GM04503 (cell line): ENCODE data around the gene ABCD1.
"Not testable (repeated sequence)": the region's sequence is repeated elsewhere in the genome, so short reads cannot be mapped to it uniquely, and the experiment has no call there.

Source experiments
- DNase-seq: peaks from one replicate; pipeline ENCODE4 v3.0.0-alpha.2; 2012; ENCODE audit warnings: low read depth

ABCD1 gene

DNA sequence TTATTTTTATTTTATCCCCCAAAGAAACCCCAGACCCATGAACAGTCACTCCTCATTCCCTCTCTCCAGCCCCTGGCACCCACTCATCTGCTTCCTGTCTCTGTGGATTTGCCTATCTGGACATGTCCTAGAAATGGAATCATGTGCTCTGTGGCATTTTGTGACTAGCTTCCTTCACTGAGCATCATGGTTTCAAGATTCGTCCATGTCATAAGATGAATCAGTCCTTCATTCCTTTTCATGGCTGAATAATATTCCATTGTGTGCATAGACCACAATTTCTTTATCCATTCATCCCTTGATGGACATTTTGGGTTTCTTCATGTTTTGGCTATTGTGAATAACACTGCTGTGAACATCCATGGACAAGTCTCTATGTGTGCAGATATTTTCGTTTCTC is 10.2 kb downstream of the ABCD1 start:
- DNase-seq, result no peak

- DNase-seq, result no peak
Observed at GRCh38 chrX:153735274-153735673, 10.6 kb downstream of the ABCD1 start.

GRCh38 chrX:153736071-153736820 is 11.6 kb downstream of the ABCD1 start:
- DNase-seq, result no peak

GRCh38 chrX:153736871-153737441 is 12.3 kb downstream of the ABCD1 start:
- no peak for DNase-seq

DNA sequence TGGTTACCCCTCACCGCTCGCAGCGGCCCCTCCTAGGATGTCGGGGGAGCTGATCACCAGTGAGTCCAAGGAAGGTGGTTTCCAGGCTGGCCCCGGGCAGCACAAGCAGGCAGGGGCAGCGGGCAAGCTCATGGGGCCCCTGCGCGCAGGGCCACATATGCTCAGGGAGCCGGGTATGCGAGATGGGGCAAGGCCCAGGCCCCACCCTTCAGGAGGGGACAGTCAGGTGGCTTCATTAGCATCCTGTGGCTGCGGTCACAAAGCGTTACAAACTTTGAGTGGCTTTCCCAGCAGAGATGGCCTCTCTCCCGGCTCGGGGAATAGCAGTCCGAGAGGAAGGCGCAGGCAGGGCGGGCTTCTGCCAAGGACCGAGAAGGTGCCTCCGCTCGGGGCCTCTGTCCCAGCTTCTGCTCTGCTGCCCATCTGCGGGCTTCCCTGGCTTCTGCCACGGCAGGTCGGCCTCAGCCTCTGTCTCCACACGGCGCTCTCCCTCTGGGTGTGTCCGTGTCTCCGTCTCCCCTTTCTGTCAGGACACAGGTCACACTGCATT is 13.5 kb downstream of the ABCD1 start:
- DNase-seq, result no peak

DNA sequence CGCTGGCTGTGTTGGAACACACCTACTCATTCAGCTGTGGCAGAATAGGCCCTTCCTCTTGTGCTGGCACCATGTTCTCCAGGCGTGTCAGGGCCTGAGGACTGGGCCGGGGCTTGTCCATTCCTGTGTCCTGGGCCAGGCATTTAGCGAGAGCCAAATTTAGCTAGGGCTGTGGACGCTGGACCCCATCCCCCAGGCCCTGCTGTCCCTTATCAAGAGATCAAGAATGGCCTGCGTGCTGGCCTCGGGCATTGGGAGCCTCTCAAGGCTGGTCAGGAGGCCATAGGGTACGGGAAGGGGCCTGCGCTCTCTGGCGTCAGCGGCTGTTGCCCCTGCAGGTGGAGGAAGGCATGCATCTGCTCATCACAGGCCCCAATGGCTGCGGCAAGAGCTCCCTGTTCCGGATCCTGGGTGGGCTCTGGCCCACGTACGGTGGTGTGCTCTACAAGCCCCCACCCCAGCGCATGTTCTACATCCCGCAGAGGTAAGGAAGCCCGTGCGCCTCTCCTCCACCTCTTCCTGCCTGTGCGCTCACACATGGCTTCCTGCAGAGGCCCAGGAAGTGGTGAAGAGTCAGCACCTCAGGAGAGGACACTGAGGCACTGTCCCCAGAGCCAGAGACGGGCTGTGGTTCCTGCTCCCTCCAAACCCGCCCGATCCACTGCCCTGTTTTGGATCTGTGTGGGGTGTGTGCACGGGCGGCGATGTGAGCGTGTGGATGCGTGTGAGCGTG is 15.3 kb downstream of the ABCD1 start:
- no peak for DNase-seq

DNA sequence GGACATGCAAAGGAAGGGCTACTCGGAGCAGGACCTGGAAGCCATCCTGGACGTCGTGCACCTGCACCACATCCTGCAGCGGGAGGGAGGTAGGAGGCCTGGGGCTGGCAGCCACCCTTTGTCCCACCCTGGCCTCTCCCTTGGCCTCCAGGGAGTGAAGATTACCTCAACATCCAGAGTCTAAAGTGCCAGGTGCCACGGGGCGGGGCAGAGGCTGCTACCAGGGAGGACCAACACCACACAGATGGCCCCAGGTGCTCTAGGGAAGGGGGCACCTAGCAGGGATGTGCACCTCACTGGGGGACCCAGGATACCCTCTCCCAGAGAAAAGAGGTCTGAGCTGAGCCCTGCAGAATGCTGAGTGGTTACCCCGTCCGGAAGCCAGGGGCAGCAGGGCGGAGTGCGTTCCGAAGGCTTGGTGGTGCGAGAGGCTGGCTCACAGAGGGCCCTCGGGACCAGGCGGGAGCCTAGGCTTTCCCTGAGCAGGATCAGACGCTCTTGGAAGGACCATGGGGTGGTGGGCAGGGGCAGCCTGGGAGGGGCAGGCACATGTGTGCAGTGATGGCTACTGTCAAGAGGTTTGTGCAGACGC is 16.1 kb downstream of the ABCD1 start:
- DNase-seq, result no peak

DNA sequence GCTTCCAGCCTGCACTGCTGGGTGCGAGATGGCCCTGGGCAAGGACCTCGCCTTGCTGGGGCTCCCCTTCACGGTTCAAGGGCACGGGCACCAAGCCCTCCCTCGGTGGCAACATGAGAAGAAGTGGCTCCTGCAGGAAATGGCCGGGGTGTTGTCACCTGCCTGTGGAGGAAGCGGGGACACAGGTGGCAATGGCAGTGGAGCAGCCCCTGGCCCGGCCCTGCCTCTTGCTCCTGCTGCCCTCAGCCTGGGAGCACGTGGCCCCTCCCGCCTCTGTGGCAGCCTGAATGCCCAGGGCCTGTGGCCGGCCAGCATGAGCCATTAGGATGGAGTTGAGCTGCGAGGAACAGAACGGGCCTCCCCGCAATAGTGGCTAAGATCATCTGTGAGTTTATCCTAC is 16.8 kb downstream of the ABCD1 start:
- no peak for DNase-seq

- DNase-seq, result not testable (repeated sequence)
Observed at GRCh38 chrX:153742111-153742510, 17.5 kb downstream of the ABCD1 start.

DNA sequence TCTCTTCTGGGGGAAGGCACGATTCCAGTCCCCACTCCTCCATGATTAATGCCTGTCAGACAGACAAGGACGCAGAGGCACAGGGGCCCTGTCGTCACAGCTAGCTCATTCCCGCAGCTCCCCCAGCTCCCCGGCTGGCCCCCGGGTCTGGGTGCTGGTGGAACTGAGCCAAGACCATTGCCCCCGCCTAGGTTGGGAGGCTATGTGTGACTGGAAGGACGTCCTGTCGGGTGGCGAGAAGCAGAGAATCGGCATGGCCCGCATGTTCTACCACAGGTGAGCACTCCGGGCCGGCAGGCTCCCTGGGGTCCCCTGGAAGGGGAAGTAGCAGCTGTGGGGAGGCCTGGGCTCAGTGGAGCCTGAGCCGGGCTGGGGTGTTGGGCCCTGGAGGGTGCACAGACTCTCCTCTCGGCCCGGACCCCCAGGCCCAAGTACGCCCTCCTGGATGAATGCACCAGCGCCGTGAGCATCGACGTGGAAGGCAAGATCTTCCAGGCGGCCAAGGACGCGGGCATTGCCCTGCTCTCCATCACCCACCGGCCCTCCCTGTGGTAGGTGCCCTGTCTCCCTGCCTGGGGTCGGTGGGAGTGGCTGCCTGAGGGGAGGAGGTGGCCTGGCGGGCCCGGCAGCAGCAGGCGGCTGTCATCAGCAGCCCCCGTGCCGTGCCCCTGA is 18.3 kb downstream of the ABCD1 start:
- not testable (repeated sequence) for DNase-seq

GRCh38 chrX:153743468-153744209 is 19.0 kb downstream of the ABCD1 start:
- not testable (repeated sequence) for DNase-seq

DNA sequence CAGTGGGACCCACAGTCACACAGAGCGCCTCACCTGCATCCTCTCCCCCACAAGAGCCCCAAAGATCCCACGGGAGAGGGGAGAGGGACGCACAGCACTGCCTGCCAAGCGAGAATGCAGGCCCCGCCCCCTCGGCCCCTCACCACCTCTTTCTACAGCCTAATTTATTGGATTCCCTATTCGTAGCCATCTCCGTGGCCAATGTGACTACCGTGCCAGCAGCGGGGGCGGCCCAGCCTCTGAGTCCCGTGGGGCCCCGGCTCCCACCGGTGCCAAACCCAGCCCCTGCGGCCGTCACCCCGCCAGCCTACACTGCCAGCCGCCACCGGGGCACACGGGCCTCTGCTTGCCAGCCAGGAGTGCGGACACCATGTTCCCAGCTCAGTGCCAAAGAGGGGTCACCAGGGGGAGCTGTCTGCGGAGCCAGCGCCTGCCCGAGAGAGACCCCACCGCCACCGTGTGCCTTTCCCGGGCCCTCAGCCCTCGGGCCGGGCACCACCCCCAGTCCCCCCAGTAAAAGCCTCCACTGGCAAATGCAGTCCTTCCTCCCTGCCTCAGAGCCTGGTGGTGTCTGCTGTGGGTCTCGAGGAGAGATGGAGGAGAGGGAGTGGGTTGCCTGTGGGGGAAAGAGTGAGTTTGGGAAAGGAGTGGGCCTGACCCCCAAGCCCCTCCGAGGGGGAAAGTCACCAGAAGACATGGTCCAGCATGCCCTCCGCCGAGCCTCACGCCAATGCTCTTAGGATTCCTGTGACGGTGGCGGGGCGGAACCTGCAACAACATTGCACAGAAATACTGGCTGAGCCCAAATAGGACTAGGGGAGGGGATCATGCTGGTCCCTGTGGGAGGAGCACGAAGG is 19.8 kb downstream of the ABCD1 start:
- no peak for DNase-seq

DNA sequence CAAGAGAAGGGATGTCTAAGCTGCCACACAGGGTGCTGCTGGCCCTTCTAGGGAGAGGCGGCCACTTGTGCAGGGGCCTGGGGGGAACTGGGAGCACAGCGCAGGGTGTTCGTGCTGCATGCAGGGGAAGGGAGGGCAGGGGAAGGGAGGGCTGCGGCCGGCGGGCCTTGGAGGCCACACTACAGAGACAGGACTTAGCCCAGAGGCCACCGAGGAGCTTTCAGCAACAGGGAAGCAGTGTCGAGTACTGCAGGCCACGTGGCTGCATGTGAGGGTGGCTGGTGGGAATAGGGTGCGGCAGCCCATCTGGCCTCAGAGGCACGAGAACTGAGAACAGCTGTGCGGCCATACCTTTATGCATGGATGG is 20.4 kb downstream of the ABCD1 start:
- not testable (repeated sequence) for DNase-seq

DNA sequence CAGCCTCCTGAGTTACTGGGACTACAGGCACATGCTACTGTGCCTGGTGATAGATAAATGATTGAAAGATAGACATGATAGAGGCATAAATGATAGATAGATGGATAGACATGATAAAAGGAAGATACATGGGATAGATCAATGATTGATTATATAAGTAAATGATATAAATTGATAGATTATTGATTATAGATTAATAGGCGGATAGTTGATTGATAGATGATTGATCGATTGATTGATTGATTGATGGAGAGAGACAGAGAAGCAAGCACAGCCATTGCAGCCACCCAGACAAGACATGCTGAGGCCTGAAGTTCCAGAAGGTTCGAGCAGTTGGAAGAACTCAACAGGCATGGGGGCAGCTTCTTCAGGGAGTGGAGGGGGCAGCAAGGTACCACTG is 21.7 kb downstream of the ABCD1 start:
- no peak for DNase-seq

DNA sequence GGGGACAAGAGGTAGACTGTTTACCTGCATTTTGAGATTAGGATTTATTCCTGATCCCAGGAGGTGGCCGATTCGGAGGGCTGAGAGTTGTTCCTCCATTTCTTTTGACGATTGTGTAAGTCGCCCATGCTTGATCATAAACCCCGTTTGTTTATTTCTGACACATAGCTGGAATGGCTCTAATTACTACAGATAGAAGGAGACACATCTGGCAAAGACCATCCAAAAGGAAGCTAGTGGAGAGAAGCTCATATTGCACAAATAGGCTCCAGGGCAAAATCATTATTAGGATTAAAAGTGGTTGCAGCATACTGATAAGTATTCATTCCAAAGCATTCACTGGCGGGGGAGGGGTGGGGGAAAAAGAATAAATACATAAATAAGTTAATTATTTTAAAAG is 22.3 kb downstream of the ABCD1 start:
- DNase-seq, result not testable (repeated sequence)

GRCh38 chrX:153749017-153749416 is 24.4 kb downstream of the ABCD1 start:
- not testable (repeated sequence) for DNase-seq

GRCh38 chrX:153750127-153750774 is 25.6 kb downstream of the ABCD1 start:
- no peak for DNase-seq

DNA sequence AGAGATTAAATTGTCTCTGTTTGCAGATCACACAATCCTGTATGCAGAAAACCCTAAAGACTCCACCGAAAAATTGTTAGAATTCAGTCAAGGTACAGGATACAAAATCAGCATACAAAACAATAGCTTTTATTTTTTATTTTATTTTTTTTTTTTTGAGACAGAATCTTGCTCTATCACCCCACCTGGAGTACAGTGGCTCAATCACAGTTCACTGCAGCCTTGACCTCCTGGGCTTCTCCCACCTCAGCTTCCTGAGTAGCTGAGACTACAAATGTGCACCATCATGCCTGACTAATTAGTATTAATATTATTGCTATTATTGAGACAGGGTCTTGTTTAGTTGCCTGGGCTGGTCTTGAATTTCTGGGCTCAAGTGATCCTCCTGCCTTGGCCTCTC is 30.5 kb downstream of the ABCD1 start:
- no peak for DNase-seq

DNA sequence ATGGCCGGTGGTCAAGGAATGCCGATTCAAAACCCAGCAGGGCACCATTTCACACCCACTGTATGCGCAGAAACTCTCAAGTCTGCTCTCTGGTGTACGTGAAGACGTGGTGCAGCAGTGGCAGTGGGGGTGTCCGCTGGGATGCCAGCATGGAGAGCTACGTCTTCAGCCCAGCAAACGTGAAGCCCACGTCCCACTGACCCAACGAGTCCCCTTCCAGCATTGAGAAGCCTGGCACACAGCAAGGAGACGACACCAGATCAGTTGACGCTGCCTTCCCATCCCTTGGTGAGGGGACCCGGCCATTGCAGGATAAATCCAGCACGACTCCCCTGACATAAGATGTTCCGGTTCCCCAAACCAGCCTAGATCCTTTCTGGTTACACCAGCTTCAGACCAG is 37.2 kb downstream of the ABCD1 start:
- DNase-seq, result no peak

- no peak for DNase-seq
Observed at GRCh38 chrX:153762626-153763173, 38.0 kb downstream of the ABCD1 start.
